ENCODE measurements around the gene CMBL. TPM values are rescaled to one million over a fixed set of nuclear protein-coding genes. Genes with fewer than 3 reads are reported as not detected.

CMBL gene
- 18.0 TPM for polyA plus RNA-seq (2013, experiment 1 of 4)
- polyA plus RNA-seq (2013, experiment 2 of 4), result 18.1 TPM
- polyA plus RNA-seq (2013, experiment 3 of 4), result 18.5 TPM
- 19.9 TPM for polyA plus RNA-seq (2013, experiment 4 of 4)

DNA sequence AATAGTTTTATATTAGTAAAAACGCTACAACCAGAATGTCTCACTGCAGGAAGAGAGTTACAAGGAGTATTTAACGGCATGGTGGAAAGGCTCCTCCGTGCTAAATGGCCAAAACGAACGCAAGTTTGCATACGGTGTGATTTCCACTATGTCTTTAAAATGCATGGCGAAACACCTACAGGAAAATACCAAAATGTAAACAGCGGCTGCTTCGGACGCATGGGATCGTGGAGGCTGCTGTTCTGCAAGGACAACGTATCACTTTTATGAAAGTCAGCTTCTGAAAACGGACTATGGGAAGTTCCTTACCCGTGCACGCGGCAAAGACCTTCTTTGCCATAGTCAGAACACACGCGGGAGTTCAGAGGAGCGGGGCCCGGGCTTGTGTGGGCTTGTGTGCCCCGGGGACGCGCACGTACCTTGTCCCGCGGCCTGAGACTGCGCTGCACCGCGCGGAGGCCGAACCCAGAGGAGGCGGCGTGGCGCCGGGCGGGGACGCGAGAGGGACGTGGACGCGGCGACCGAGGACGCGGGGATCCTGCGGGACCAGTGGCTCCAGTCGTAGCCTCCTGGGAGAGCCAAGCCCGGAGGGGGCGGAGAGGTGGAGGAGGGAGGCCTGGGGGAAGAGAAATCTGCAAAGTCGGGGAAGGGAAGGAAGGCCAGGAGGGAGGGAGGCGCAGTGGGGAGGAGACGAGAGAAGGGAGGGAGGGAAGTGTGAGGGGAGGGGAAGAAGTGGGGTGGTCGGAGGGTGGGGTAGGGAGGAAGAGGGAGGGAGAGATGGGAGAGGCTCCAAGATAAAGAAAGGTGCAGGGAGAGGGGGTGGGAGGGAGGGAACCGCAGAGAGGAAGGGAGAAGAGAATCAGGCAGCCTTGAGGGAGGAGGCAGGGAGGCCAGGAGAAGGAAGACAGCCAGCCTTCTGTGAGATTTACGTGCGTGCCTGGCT, at the start of gene CMBL:
CMBL (minus strand) TSS at position 697 of the 943 bp plus-strand sequence. CDS start 17,140 bp downstream, outside the sequence.
- Histone ChIP-seq H3K4me1 (ENCODE audit: control insufficient read depth, insufficient read depth, low read length) (no peaks in the 10 kb centered on the region), H3K27me3 (ENCODE audit: control insufficient read depth, insufficient read depth, low read length, poor library complexity, severe bottlenecking) (peaks cover 15% of the 10 kb centered on the region), H3K27ac (ENCODE audit: insufficient read depth, low read depth, low read length, poor library complexity, severe bottlenecking) (no peak within 1 kb of the TSS), H3K4me3 (ENCODE audit: insufficient read depth, low read depth, low read length) (peak within 1 kb of the TSS; percentile 59), H3K9me3 (ENCODE audit: control insufficient read depth, low read length) (no peaks in the 10 kb centered on the region), H3K36me3 (ENCODE audit: control insufficient read depth, insufficient read depth, low read length) (no peaks in the 10 kb centered on the region)
- WGBS, 2 experiments, result 3 to 4% methylated on average over 54 of the region's 56 CpGs

DNA sequence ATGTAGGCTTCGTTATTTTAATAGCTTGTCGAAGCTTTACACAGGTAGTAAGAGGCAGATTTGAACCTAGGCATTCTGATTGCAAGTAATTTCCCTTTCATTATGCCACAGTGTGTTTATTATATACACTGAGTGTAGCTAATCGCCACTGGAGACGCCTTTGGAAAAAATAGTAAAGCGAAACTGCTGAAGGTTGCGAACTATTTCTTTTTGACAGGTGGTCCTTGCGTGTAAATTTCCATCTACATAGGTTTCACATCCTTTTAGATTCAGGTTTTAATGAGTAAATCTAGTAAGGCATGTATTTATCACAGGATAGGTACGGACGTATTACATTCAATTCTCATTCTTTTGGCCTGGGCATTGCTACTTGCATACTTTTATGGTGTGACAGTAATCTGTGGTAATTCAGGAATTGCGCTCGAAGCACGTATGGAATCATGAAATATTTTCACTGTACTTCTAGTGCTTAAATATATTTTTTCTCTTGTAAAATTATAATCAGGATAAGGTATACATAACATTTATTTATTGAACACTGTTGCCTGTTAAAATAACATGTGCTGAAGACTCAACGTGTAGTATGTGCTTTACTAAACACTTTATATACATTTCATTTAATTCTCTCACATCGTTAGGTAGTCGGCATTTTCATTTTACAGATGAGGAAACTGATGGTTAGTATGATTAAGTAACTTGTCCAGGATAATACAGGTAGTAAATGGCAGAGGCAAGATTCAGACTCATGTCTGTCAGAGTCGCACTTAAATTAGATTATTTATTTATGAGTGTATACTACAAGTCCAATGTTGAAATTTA, 47.6 kb upstream of the CMBL start:
- H3K4me3 ChIP-seq (ENCODE audit: insufficient read depth, low read depth, low read length), result peak overlapping the region; percentile 95
- H3K36me3 ChIP-seq (ENCODE audit: control insufficient read depth, insufficient read depth, low read length), result no peaks in the 10 kb centered on the region
- H3K27me3 ChIP-seq (ENCODE audit: control insufficient read depth, insufficient read depth, low read length, poor library complexity, severe bottlenecking), result no peaks in the 10 kb centered on the region
- WGBS, 2 experiments, result 68% methylated on average over 11 to 15 of the region's 16 CpGs
- H3K4me1 ChIP-seq (ENCODE audit: control insufficient read depth, insufficient read depth, low read length), result peaks cover 7% of the 10 kb centered on the region
- H3K9me3 ChIP-seq (ENCODE audit: control insufficient read depth, low read length), result no peaks in the 10 kb centered on the region
- H3K27ac ChIP-seq (ENCODE audit: insufficient read depth, low read depth, low read length, poor library complexity, severe bottlenecking), result no peak overlapping the region

GRCh38 chr5:10354048-10354872, 46.6 kb upstream of the CMBL start:
- Histone ChIP-seq H3K9me3 (ENCODE audit: control insufficient read depth, low read length) (no peaks in the 10 kb centered on the region), H3K27me3 (ENCODE audit: control insufficient read depth, insufficient read depth, low read length, poor library complexity, severe bottlenecking) (no peaks in the 10 kb centered on the region), H3K4me3 (ENCODE audit: insufficient read depth, low read depth, low read length) (peak overlapping the region; percentile 95), H3K27ac (ENCODE audit: insufficient read depth, low read depth, low read length, poor library complexity, severe bottlenecking) (peak overlapping the region; percentile 99), H3K4me1 (ENCODE audit: control insufficient read depth, insufficient read depth, low read length) (peaks cover 7% of the 10 kb centered on the region), H3K36me3 (ENCODE audit: control insufficient read depth, insufficient read depth, low read length) (no peaks in the 10 kb centered on the region)
- WGBS, 2 experiments, result 0 to 1% methylated on average over 50 of the region's 54 CpGs

DNA sequence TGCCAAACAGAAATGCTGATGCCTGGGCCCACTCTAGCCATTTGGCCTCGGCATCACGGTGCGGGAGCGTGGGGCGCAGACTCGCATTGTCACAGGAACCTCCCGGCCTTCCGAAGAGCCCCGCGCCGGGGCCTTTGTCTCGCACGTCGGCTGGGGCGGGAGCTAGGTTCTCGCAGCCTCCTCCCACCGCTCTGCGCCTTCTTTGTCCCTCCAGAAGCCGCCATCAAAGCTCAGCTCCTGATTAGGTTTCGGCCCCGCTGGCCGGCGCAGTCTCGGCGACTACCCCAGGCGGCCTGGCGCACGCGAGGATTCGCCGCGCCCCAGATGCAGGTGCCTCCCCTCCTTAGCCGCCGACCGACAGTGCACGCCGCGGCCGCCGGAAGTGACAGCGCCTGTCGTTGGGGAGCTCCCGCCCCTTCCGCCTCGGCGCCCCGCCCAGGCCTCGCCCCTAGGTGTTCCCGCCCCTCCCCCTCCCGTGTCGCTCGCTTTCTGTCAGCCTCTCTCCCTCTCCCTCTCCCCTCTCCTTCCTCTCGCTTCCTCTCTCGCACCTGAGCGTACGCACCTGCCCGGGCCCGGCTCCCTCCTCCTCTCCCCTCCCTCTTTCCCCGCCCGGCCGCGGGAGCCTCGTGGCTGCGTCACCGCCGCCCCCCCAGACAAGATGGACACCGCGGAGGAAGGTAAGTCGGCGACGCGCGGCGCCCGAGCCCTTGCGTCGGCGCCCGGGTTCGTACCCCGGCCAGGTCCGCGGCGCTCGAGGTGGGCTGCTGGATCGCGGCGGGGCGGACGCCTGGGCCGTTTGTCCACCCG, 45.7 kb upstream of the CMBL start, which contains the start of gene MARCHF6:
MARCHF6 (plus strand) TSS at position 455 of the 807 bp plus-strand sequence; CDS start at position 659, 204 bp downstream.
- WGBS, 2 experiments, result 0% methylated on average over 92 of the region's 92 CpGs
- H3K36me3 ChIP-seq (ENCODE audit: control insufficient read depth, insufficient read depth, low read length), result no peaks in the 10 kb centered on the region
- H3K4me1 ChIP-seq (ENCODE audit: control insufficient read depth, insufficient read depth, low read length), result peaks cover 7% of the 10 kb centered on the region
- no peaks in the 10 kb centered on the region for H3K9me3 ChIP-seq (ENCODE audit: control insufficient read depth, low read length)
- peak within 1 kb of the TSS; percentile 99 for H3K27ac ChIP-seq (ENCODE audit: insufficient read depth, low read depth, low read length, poor library complexity, severe bottlenecking)
- peak within 1 kb of the TSS; percentile 95 for H3K4me3 ChIP-seq (ENCODE audit: insufficient read depth, low read depth, low read length)
- H3K27me3 ChIP-seq (ENCODE audit: control insufficient read depth, insufficient read depth, low read length, poor library complexity, severe bottlenecking), result no peaks in the 10 kb centered on the region

GRCh38 chr5:10352430-10353240, 44.9 kb upstream of the CMBL start:
- 4 to 18% methylated on average over 15 to 16 of the region's 19 CpGs for WGBS, 2 experiments
- H3K27me3 ChIP-seq (ENCODE audit: control insufficient read depth, insufficient read depth, low read length, poor library complexity, severe bottlenecking), result no peaks in the 10 kb centered on the region
- H3K4me1 ChIP-seq (ENCODE audit: control insufficient read depth, insufficient read depth, low read length), result peaks cover 7% of the 10 kb centered on the region
- H3K36me3 ChIP-seq (ENCODE audit: control insufficient read depth, insufficient read depth, low read length), result no peaks in the 10 kb centered on the region
- H3K4me3 ChIP-seq (ENCODE audit: insufficient read depth, low read depth, low read length), result peak overlapping the region; percentile 95
- H3K9me3 ChIP-seq (ENCODE audit: control insufficient read depth, low read length), result no peaks in the 10 kb centered on the region
- H3K27ac ChIP-seq (ENCODE audit: insufficient read depth, low read depth, low read length, poor library complexity, severe bottlenecking), result peak overlapping the region; percentile 99

DNA sequence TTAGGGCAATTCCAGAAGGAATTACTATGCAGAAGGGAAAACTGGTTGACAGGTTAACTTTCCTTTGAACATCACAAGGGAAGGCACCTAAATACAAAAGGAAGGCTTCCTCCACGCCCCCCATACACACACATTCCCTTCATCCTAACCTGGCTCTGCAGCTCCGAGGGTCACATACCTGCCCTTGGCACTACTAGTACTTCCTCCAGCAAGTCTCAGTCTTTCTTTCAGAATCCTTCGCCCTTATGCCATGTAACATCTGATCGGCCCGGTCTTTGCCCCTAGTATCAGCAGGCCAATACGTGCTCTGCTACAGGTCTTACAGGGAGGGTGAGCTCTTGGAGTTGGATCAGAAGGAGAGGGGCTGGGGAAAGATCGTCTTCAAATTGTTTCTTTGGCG, 44.2 kb upstream of the CMBL start:
- Histone ChIP-seq H3K9me3 (ENCODE audit: control insufficient read depth, low read length) (no peaks in the 10 kb centered on the region), H3K4me3 (ENCODE audit: insufficient read depth, low read depth, low read length) (peak overlapping the region; percentile 4), H3K27ac (ENCODE audit: insufficient read depth, low read depth, low read length, poor library complexity, severe bottlenecking) (no peak overlapping the region)

GRCh38 chr5:10351199-10351905, 43.6 kb upstream of the CMBL start:
- Histone ChIP-seq H3K4me3 (ENCODE audit: insufficient read depth, low read depth, low read length) (no peak overlapping the region), H3K4me1 (ENCODE audit: control insufficient read depth, insufficient read depth, low read length) (peaks cover 7% of the 10 kb centered on the region), H3K27ac (ENCODE audit: insufficient read depth, low read depth, low read length, poor library complexity, severe bottlenecking) (no peak overlapping the region), H3K36me3 (ENCODE audit: control insufficient read depth, insufficient read depth, low read length) (no peaks in the 10 kb centered on the region), H3K9me3 (ENCODE audit: control insufficient read depth, low read length) (no peaks in the 10 kb centered on the region), H3K27me3 (ENCODE audit: control insufficient read depth, insufficient read depth, low read length, poor library complexity, severe bottlenecking) (no peaks in the 10 kb centered on the region)
- WGBS, 2 experiments, result 83 to 87% methylated on average over 6 of the region's 6 CpGs

More for the DNA sequence above, 44.2 kb upstream of the CMBL start:
- H3K27me3 ChIP-seq (ENCODE audit: control insufficient read depth, insufficient read depth, low read length, poor library complexity, severe bottlenecking), result no peaks in the 10 kb centered on the region
- WGBS, 2 experiments, result 80 to 82% methylated on average over 8 of the region's 8 CpGs
- H3K36me3 ChIP-seq (ENCODE audit: control insufficient read depth, insufficient read depth, low read length), result no peaks in the 10 kb centered on the region
- H3K4me1 ChIP-seq (ENCODE audit: control insufficient read depth, insufficient read depth, low read length), result peaks cover 7% of the 10 kb centered on the region

- Histone ChIP-seq H3K27ac (ENCODE audit: insufficient read depth, low read depth, low read length, poor library complexity, severe bottlenecking) (no peak overlapping the region), H3K27me3 (ENCODE audit: control insufficient read depth, insufficient read depth, low read length, poor library complexity, severe bottlenecking) (no peaks in the 10 kb centered on the region)
- WGBS, 2 experiments, result 91 to 93% methylated on average over 2 of the region's 2 CpGs
These were observed 40.6 kb upstream of the CMBL start for GRCh38 chr5:10348258-10348657.

More at GRCh38 chr5:10348258-10348657, 40.6 kb upstream of the CMBL start:
- Histone ChIP-seq H3K9me3 (ENCODE audit: control insufficient read depth, low read length) (no peaks in the 10 kb centered on the region), H3K36me3 (ENCODE audit: control insufficient read depth, insufficient read depth, low read length) (no peaks in the 10 kb centered on the region), H3K4me1 (ENCODE audit: control insufficient read depth, insufficient read depth, low read length) (peaks cover 7% of the 10 kb centered on the region), H3K4me3 (ENCODE audit: insufficient read depth, low read depth, low read length) (no peak overlapping the region)

All from ectodermal cell (in vitro differentiated cells).